ENCODE data around the gene CENPX.
A peak's percentile ranks its signal among the peaks of the same experiment; 100 is the strongest.

CENPX gene

DNA sequence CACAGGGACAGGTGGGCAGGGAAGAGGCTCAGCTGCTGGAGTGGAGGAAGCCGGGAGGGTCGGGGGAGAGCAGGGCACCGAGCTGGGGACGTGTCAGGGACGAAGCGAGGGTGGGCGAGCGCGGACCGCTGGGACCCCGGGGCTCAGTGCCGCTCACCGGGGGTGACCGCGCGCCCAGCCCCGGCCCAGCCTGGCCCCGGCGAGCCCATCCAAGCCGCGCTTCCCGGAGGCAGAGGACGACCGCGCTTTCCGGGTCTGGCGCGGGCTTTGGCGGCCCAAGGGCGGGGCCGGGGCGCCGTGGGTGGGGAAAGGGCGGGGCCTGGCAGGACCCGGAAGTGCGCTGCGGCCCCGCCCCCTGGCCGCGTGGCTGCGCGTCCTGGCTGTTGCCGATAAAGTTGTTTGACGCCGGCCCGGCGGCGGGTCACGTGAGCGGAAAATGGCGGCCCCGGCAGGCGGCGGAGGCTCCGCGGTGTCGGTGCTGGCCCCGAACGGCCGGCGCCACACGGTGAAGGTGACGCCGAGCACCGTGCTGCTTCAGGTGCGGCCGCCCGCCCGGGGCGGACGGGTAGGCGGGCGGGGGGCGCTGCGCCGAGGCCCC lies 45.4 kb downstream of the CENPX start, which contains the start of gene ASPSCR1:
Gene ASPSCR1, plus strand, starts transcription at position 419 of the 598 bp plus-strand sequence. Its CDS starts 18 bp downstream, at position 437.
- peaks cover 11% of the 10 kb centered on the region for H3K4me1 ChIP-seq (ENCODE audit: low read length)
- peak within 1 kb of the TSS; percentile 94 for H3K4me3 ChIP-seq (ENCODE audit: low read length)
- peaks cover 4% of the 10 kb centered on the region; the same call in 1 of the 2 replicates for H3K79me2 ChIP-seq (ENCODE audit: low read length)
- H3K36me3 ChIP-seq (replicated peaks; ENCODE audit: low read depth, low read length) = peaks cover 3% of the 10 kb centered on the region
- peak within 1 kb of the TSS; percentile 59 for H3K27ac ChIP-seq (ENCODE audit: low read length)
- no peaks in the 10 kb centered on the region for H3K9me3 ChIP-seq (ENCODE audit: insufficient read depth, low read length)
- 0 out of 2 replicates have a peak within 1 kb of the TSS, but pooled peaks have one; percentile 54 for H2AFZ ChIP-seq (ENCODE audit: low read depth, low read length)
- no peaks in the 10 kb centered on the region for H4K20me1 ChIP-seq (ENCODE audit: insufficient read depth, low read length)
- peak within 1 kb of the TSS; percentile 96 for H3K4me2 ChIP-seq (ENCODE audit: low read length)
- no peaks in the 10 kb centered on the region for H3K27me3 ChIP-seq (ENCODE audit: low read depth, low read length)
- H3K9ac ChIP-seq (ENCODE audit: low read length) = peak within 1 kb of the TSS; percentile 98
- TF ChIP-seq CTCF (IDR thresholded peaks at IDR 0.05; ENCODE audit: low read depth, low read length) = no peak
- TF ChIP-seq EZH2phosphoT487 (IDR thresholded peaks at IDR 0.05; ENCODE audit: low read depth) = no peak

DNA sequence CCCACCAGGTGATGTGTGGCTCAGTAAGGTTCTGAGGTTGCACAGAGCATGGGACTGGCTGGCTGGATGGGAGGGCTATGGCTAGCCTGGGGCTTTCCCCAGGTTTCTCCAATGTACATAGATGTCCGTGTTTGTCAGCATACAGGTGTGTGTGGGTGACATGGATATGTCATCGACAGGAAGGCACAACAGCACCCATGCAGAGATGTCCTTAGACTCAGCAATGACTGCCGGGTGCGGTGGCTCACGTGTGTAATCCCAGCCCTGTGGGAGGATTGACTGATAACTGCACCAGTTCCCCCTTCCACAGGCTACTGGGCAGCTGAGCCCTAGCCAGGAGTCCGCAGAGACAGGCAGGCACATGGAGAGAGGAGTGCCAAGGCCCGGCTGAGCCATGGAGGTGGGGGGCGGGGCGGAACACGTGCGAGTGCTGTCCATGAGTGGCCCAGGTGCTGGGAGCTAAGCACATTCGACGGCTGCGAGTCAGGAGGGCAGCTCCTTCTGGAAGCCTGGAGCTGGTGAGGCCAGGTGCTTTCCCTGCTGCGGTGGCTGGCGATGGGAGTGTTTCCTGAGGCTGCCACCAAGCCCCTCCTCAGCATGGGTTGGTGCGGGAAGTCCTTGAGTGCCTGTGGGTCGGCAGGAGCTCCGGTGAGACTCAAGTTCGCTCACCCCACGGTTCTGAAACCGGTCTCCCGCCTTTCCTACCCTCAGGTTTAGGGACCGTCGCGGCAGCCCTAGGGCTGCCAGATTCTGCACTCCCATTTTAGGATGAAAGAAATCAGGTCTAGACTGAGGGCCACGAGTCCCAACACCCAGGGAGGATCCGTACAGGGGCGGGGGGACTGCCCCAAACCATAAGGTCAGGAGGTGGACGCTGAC lies 46.1 kb downstream of the CENPX start:
- Histone ChIP-seq H3K27ac (ENCODE audit: low read length) (peak overlapping the region; percentile 59), H2AFZ (ENCODE audit: low read depth, low read length) (0 out of 2 replicates have a peak overlapping the region, but pooled peaks have one; percentile 54)
- no peak for TF ChIP-seq CTCF (IDR thresholded peaks at IDR 0.05; ENCODE audit: low read depth, low read length)
- no peak for TF ChIP-seq EZH2phosphoT487 (IDR thresholded peaks at IDR 0.05; ENCODE audit: low read depth)

DNA sequence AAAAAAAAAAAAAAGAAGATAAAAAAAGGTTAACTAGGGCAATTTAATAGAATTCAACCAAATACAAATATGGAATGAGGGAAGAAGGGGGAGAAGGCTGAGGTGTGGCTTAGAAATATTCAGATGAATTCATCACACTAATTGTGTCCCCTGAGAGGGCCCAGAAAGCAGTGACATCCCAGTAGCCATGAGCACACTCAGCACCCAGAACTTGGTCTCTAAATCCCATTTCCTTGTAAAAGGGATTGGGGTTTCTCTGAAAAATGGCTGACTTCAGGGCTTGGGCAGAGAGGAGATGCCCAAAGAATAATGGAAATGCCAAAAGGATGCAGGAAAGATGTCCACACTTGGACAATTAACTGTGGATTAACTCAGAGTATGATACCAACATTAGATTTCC lies 49.2 kb downstream of the CENPX start:
- no peak for TF ChIP-seq CTCF (IDR thresholded peaks at IDR 0.05; ENCODE audit: low read depth, low read length)
- TF ChIP-seq EZH2phosphoT487 (IDR thresholded peaks at IDR 0.05; ENCODE audit: low read depth) = no peak
- no peaks in the 10 kb centered on the region for H3K36me3 ChIP-seq (replicated peaks; ENCODE audit: low read depth, low read length)

More for the DNA sequence above, 46.1 kb downstream of the CENPX start:
- H4K20me1 ChIP-seq (ENCODE audit: insufficient read depth, low read length) = no peaks in the 10 kb centered on the region
- H3K36me3 ChIP-seq (replicated peaks; ENCODE audit: low read depth, low read length) = peaks cover 3% of the 10 kb centered on the region
- peaks cover 11% of the 10 kb centered on the region for H3K4me1 ChIP-seq (ENCODE audit: low read length)
- peak overlapping the region; percentile 96 for H3K4me2 ChIP-seq (ENCODE audit: low read length)
- no peaks in the 10 kb centered on the region for H3K9me3 ChIP-seq (ENCODE audit: insufficient read depth, low read length)
- peak overlapping the region; percentile 98 for H3K9ac ChIP-seq (ENCODE audit: low read length)
- H3K4me3 ChIP-seq (ENCODE audit: low read length) = peak overlapping the region; percentile 94
- no peaks in the 10 kb centered on the region for H3K27me3 ChIP-seq (ENCODE audit: low read depth, low read length)
- H3K79me2 ChIP-seq (ENCODE audit: low read length) = peaks cover 4% of the 10 kb centered on the region; the same call in 1 of the 2 replicates

More for the DNA sequence above, 49.2 kb downstream of the CENPX start:
- H3K27me3 ChIP-seq (ENCODE audit: low read depth, low read length) = no peaks in the 10 kb centered on the region
- H3K9me3 ChIP-seq (ENCODE audit: insufficient read depth, low read length) = no peaks in the 10 kb centered on the region
- H3K4me1 ChIP-seq (ENCODE audit: low read length) = peaks cover 16% of the 10 kb centered on the region
- no peaks in the 10 kb centered on the region for H4K20me1 ChIP-seq (ENCODE audit: insufficient read depth, low read length)
- peaks cover under 1% of the 10 kb centered on the region; the same call in 1 of the 2 replicates for H3K79me2 ChIP-seq (ENCODE audit: low read length)
- no peak overlapping the region for H3K27ac ChIP-seq (ENCODE audit: low read length)
- H2AFZ ChIP-seq (ENCODE audit: low read depth, low read length) = no peak overlapping the region
- H3K9ac ChIP-seq (ENCODE audit: low read length) = no peak overlapping the region
- no peak overlapping the region for H3K4me3 ChIP-seq (ENCODE audit: low read length)
- no peak overlapping the region for H3K4me2 ChIP-seq (ENCODE audit: low read length)

Measured in OCI-LY3 (cell line).